Measurements from ENCODE around the gene NES. TPM values are rescaled to one million over a fixed set of nuclear protein-coding genes. Genes with fewer than 3 reads are reported as not detected.

Gene NES
- polyA plus RNA-seq, 2 of the 4 experiments (the other 2 are of a cell fraction), result 0.57 to 2.1 TPM

GRCh38 chr1:156655151-156655903, 21.9 kb downstream of the NES start:
- H3K4me2 ChIP-seq, result no peak overlapping the region
- H3K4me1 ChIP-seq, result peaks cover 26% of the 10 kb centered on the region
- ATAC-seq (no peak), FAIRE-seq (no peak), DNase-seq (ENCODE audit: low read depth in 1 of 2, low spot score in 1 of 2) (no peak)
- H3K9me3 ChIP-seq, result no peaks in the 10 kb centered on the region
- ChIA-PET POLR2A (no interaction called here), CTCF (interaction anchor here (0.6 to 15.2 kb wide), 10 partner anchors 11 to 271 kb away, joined by 3 to 402 read pairs (median 6); partner anchors contain the start of genes HAPLN2 and NES)
- no peak overlapping the region for H3K4me3 ChIP-seq
- no peak overlapping the region for H3K27ac ChIP-seq
- 92% methylated on average over 2 of the region's 2 CpGs for whole genome bisulfite sequencing (ENCODE audit: missing lambda C conversion rate)
- TF ChIP-seq EHMT2 (IDR thresholded peaks at IDR 0.05; ENCODE audit: low read depth) (no peak), HOXA7 (CRISPR knock-in tag; IDR thresholded peaks at IDR 0.05) (no peak), ZC3H11A (IDR thresholded peaks at IDR 0.05) (no peak), ZFP36 (IDR thresholded peaks at IDR 0.05; ENCODE audit: borderline replicate concordance, partially characterized antibody) (no peak), HEYL (CRISPR knock-in tag; IDR thresholded peaks at IDR 0.05) (no peak), MAX (IDR thresholded peaks at IDR 0.05) (no peak)

GRCh38 chr1:156654700-156655099, 22.5 kb downstream of the NES start:
- DNase-seq (ENCODE audit: low read depth in 1 of 2, low spot score in 1 of 2), result no peak
- POLR2A ChIA-PET, result no interaction called here
- WGBS (ENCODE audit: missing lambda C conversion rate), result 93% methylated on average over 1 of the region's 1 CpG
- TF ChIP-seq CBX2 (IDR thresholded peaks at IDR 0.05; ENCODE audit: borderline replicate concordance, low read depth) (no peak), NR3C1 (IDR thresholded peaks at IDR 0.05) (no peak), RCOR1 (IDR thresholded peaks at IDR 0.05; ENCODE audit: low read depth, low read length) (no peak), NPAS2 (CRISPR knock-in tag; IDR thresholded peaks at IDR 0.05; ENCODE audit: borderline replicate concordance) (no peak), MYC (IDR thresholded peaks at IDR 0.05; ENCODE audit: borderline replicate concordance, low read length) (no peak), KDM1A (IDR thresholded peaks at IDR 0.05; ENCODE audit: low read depth) (no peak), PHF8 (IDR thresholded peaks at IDR 0.05; ENCODE audit: borderline replicate concordance, low read depth) (no peak), REST (IDR thresholded peaks at IDR 0.05) (no peak)
- FAIRE-seq, result no peak
- Histone ChIP-seq H3K9me3 (no peaks in the 10 kb centered on the region), H3K4me2 (no peak overlapping the region), H3K27ac (no peak overlapping the region), H3K4me1 (peaks cover 24% of the 10 kb centered on the region), H3K4me3 (no peak overlapping the region)
- ATAC-seq, result no peak
- CTCF ChIA-PET, result interaction anchor here (0.9 to 15.2 kb wide), 6 partner anchors 10 to 71 kb away, joined by 3 to 402 read pairs (median 12); partner anchors contain the start of genes HAPLN2 and NES

- Histone ChIP-seq H3K9me3 (no peaks in the 10 kb centered on the region), H3K4me3 (no peak overlapping the region), H3K4me1 (peaks cover 12% of the 10 kb centered on the region; the same call in 2 of the 3 replicates), H3K4me2 (no peak overlapping the region), H3K27ac (no peak overlapping the region)
- FAIRE-seq (no peak), DNase-seq (ENCODE audit: low read depth in 1 of 2, low spot score in 1 of 2) (no peak), ATAC-seq (no peak)
- ChIA-PET CTCF (interaction anchor here (0.8 to 17.8 kb wide), 11 partner anchors 8 to 186 kb away, joined by 3 to 323 read pairs (median 5); partner anchors contain the start of genes BCAN, CRABP2, HAPLN2 and NES), POLR2A (no interaction called here)
- TF ChIP-seq SREBF2 (IDR thresholded peaks at IDR 0.05), result no peak
- no peak for TF ChIP-seq HEYL (CRISPR knock-in tag; IDR thresholded peaks at IDR 0.05)
- TF ChIP-seq CBX8 (IDR thresholded peaks at IDR 0.05), result no peak
- TF ChIP-seq KDM5A (IDR thresholded peaks at IDR 0.05), result no peak
- TF ChIP-seq FOXS1 (CRISPR knock-in tag; IDR thresholded peaks at IDR 0.05), result no peak
- TF ChIP-seq TP53 (CRISPR knock-in tag; IDR thresholded peaks at IDR 0.05), result no peak
- no peak for TF ChIP-seq PHF8 (IDR thresholded peaks at IDR 0.05; ENCODE audit: borderline replicate concordance, low read depth)
- no peak for TF ChIP-seq FOSL2 (IDR thresholded peaks at IDR 0.05)
- TF ChIP-seq FOSL2 (CRISPR knock-in tag; IDR thresholded peaks at IDR 0.05), result no peak
- no peak for TF ChIP-seq MAFK (IDR thresholded peaks at IDR 0.05; ENCODE audit: partially characterized antibody)
- TF ChIP-seq BCL3 (IDR thresholded peaks at IDR 0.05), result no peak
- TF ChIP-seq RFX5 (IDR thresholded peaks at IDR 0.05), result no peak
- TF ChIP-seq SMC3 (IDR thresholded peaks at IDR 0.05), result no peak
- TF ChIP-seq EP300 (IDR thresholded peaks at IDR 0.05), result no peak
- TF ChIP-seq TFCP2L1 (CRISPR knock-in tag; IDR thresholded peaks at IDR 0.05), result no peak
- no peak for TF ChIP-seq NPAS2 (CRISPR knock-in tag; IDR thresholded peaks at IDR 0.05; ENCODE audit: borderline replicate concordance)
- TF ChIP-seq HMGXB4 (CRISPR knock-in tag; IDR thresholded peaks at IDR 0.05; ENCODE audit: borderline replicate concordance), result no peak
- no peak for TF ChIP-seq NR3C1 (IDR thresholded peaks at IDR 0.05)
- TF ChIP-seq JUNB (IDR thresholded peaks at IDR 0.05), result no peak
- WGBS (ENCODE audit: missing lambda C conversion rate), result 97% methylated on average over 9 of the region's 9 CpGs
Measured at GRCh38 chr1:156652992-156653355, 24.2 kb downstream of the NES start.

Data from A549 (cell line).